GM10266 (cell line): ENCODE results near the gene SPRR4.
A peak's percentile ranks its signal among the peaks of the same experiment; 100 is the strongest.

ENCODE experiments used
- DNase-seq: peaks from one replicate; pipeline ENCODE4 v3.0.0; 2012; ENCODE audit errors: extremely low spot score
- CTCF ChIP-seq: IDR thresholded peaks from 2 replicates; pipeline ENCODE4 v1.5.1; 2012; ENCODE audit warnings: mild to moderate bottlenecking, low read depth; ENCODE audit not compliant: control insufficient read depth, insufficient read depth; ENCODE audit errors: missing control alignments

The SPRR4 gene

GRCh38 chr1:152957561-152957960, 12.9 kb upstream of the SPRR4 start:
- no peak for TF ChIP-seq CTCF
- no peak for DNase-seq

GRCh38 chr1:152959273-152959672, 11.2 kb upstream of the SPRR4 start:
- TF ChIP-seq CTCF: no peak
- no peak for DNase-seq

GRCh38 chr1:152959801-152960451, 10.5 kb upstream of the SPRR4 start:
- no peak for TF ChIP-seq CTCF
- no peak for DNase-seq

GRCh38 chr1:152960452-152961044, 9.9 kb upstream of the SPRR4 start:
- DNase-seq: peak; percentile 41
- TF ChIP-seq CTCF: peak; percentile 52

GRCh38 chr1:152961226-152961891, 9.1 kb upstream of the SPRR4 start:
- no peak for DNase-seq
- TF ChIP-seq CTCF: no peak

- TF ChIP-seq CTCF: no peak
- DNase-seq: no peak
Measured at GRCh38 chr1:152962876-152963415, 7.5 kb upstream of the SPRR4 start.

GRCh38 chr1:152964536-152964935, 5.9 kb upstream of the SPRR4 start:
- TF ChIP-seq CTCF: no peak
- no peak for DNase-seq
